OCI-M1 (cell line): ENCODE results near the gene DCLK1.

Experiments
- DNase-seq: peaks from one replicate; lab custom pipeline; 2025; lab: John Stamatoyannopoulos, UW

The DCLK1 gene

DNA sequence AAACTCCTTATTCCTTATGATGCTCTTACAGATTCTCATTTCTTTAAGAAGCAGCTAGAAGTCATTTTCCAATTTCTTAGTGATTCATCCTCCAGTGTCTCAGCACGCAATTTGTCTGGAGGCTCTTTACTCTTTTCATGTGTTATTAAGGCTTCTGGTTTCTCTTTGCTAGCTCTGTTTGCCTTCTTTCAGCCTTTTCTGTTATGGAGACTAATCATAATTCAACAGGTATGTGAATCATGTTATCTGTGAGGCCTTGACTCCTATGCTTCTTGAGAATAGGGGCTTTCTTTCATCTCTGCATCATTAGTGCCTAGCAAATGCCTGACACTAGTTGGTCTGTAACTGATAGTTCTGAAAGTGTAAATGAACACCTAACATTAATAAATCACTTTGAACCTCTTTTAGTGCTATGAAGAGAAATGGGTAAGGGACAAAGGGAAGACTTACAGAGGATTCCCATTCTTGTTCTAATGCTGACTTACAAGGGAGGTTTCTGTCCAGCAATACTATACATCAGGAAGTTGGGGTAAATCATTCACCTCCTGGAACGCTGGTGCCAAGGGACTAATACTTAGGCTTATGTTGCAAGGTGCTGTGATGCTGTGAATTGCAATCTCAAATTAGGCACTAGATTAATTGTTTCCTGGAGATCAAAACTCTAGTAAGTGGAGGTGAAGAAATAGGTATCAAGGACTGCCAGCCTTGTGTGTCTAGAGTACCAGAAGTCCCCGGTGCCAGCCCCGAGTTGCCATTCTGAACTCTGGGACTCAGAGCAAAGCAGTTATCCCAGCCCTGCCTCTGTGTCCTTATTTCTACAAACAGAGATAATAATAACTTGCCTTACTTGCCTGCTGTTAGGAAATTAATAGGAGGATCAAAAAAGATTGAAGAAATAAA, 265.6 kb downstream of the DCLK1 start:
- DNase-seq, result no peak

- DNase-seq, result no peak
Measured at GRCh38 chr13:35860661-35861060, 270.5 kb downstream of the DCLK1 start.

DNA sequence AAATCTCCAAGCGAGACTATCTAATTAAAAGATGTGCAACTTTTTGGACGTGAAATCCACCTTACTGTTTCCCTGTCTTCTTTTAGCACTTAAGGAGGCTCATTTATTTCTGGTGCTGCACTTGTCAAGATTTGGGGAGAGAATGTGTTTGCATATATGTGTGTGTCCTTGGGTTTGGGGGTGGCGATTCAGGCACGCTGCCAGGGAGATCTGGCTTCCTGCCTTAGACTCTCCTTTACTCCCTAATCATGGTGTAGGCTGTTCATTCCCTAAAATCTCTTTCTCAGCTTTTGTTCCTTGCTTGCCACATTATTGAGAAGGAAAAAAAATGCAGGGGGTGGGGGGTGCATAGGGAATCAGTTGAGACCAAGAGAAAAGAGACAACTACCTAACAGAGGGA, 271.2 kb downstream of the DCLK1 start:
- DNase-seq, result no peak

GRCh38 chr13:35858665-35859064, 272.5 kb downstream of the DCLK1 start:
- DNase-seq, result no peak

GRCh38 chr13:35857769-35858168, 273.4 kb downstream of the DCLK1 start:
- DNase-seq, result no peak

- no peak for DNase-seq
Measured at GRCh38 chr13:35856721-35857364, 274.3 kb downstream of the DCLK1 start.

DNA sequence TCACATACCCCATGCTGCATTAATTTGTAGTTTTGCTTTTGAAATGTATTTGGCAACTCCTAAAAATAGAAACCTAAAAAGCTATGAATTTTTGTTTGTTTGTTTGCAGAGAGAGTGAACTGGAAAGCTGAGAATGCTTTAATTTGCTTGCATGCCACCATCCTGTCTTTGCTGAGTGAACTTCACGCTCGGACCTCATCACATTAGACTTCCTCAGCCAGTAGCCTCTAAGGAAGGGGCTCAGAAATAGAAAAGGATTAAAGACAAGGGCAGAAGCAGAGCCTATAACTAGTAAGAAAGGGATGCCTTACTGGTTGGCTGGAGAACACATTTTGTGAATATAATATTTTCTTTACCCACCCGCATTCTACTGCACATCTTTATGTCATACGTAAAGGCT, 275.1 kb downstream of the DCLK1 start:
- DNase-seq, result no peak

DNA sequence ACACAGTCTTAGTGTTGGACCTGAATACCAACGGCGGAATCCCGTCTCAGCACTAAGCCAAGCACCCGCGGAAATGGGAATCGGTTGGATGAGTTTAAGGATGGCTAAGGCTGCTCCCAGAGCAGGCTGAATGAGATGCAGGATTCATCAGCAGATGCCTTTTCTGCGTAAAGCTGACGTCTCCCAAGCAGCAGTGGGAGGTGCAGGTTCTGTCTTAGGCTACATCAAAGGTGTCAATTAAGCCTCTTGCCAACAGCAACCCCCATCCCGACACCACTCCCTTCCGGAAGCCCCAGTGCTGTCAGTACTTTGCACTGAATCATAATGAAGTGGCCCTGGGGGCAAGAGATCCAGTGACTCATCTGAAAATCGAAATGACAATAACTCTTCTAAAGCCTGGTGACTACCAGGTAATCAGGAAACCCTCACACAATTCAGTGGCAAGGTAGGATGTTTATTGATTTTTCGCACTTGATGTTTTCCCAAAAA, 275.6 kb downstream of the DCLK1 start:
- DNase-seq, result no peak

GRCh38 chr13:35854286-35854685, 276.9 kb downstream of the DCLK1 start:
- DNase-seq, result no peak

DNA sequence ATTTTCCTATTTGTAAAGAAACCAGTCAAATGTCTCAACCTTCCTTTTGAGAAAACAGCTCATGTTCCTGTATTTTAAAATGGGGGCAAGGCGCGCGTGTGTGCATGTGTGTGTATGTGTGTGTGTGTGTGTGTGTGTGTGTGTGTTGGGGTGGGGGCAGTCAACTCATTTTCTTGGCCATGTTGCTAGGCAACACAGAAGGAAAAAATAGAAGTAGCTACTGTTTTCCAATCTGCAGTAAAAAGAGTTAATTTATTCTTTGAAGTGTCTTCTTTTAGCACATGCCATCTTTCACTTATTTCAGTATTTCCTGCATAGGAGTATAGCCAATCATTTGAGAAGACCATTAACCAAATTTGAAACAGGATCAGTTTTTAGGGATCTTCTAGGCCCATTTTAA, 279.3 kb downstream of the DCLK1 start:
- no peak for DNase-seq

DNA sequence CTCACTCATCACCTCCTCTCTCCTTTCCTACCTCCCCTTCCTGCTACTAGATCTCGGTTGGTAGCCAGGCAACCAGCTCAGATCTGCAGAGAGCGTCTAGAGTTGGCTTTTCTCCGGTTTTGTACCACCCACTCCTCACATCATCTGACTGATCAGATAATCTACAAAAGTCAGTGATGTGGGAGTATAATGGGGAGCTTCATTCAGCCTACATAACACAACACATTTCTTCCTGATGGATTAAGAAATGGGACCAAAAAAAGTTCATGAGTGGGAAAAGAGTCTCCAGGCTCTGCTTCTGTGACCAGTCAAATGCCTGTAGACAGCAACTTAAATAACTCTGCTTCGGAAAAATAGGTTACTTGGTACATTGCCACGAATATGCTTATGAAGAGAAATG, 279.8 kb downstream of the DCLK1 start:
- DNase-seq, result no peak

DNA sequence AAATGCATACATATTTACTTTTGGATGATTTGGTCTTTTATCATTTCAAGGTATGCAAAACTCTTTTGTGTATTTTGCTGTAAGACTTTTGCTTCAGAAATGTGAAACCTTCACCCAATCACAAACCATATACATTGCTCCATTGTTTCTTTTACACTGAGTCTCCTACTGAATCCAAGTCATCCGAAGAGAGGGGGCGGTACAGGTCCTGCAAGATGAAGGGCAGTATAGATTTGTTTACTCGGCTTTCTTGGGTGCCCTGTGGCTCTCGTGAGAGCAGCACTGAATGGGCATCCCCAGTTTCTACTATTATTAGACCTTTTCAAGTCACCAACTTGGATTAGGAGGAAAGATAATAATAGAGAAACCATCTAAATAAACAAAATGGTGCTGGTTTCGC, 280.6 kb downstream of the DCLK1 start:
- no peak for DNase-seq

DNA sequence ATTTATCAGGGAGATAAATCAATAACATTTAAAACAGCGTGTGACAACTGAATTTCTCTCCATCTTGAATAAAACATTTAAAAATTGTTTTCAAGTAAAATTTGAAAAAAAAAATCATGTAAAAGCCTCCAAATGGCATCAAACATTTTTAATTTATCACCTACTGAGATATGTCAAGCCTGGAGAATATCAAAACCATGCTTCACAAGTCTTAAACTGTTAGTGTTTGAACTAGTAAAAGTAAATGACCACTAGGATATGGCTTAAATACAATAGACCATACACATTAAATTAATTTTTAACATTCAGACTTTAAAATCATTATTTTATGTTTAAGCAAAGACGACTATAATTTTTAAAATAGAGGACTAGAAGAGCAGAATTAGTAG, 281.9 kb downstream of the DCLK1 start:
- no peak for DNase-seq

DNA sequence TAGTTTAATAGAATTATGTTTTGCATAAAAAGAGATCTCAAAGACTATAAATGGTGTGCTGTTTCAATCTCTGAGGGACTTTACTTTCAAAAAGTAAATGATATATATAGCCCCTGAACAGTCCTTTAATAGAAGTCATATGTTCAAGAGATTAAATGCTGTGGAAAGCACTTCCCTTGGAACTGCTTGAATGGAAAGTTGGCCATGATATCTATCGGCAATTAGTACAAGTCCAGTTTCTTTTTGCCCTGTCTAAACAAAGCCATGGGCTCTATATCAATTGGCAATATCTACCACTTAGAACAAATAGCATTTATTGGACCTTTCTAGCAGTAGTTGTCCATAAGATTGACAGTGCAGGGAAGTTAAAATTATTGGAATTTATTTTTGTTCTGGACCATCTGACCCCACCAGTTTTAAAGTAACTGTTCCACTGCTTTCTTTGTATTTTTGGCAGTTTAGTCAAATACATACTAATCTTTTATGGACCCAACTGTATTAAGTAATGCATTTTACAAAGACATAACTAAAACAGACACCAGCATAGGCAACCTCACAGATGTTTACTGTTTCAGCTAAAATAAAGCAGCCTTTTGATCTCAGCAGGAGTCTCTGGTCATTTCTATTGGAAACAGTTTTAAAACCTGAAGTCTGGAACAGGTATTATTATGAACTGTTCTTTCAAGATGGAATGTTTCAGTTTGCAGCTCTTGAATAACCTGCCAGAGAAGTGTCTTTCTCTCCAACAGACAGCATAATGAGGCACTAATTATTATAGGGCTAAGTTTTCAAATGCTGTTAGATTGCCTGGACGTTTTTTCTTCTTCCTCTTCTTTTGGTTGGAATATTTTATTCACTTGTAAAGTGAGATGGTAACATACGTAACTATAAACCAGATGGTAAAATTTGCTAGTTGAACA, 282.6 kb downstream of the DCLK1 start:
- no peak for DNase-seq

DNA sequence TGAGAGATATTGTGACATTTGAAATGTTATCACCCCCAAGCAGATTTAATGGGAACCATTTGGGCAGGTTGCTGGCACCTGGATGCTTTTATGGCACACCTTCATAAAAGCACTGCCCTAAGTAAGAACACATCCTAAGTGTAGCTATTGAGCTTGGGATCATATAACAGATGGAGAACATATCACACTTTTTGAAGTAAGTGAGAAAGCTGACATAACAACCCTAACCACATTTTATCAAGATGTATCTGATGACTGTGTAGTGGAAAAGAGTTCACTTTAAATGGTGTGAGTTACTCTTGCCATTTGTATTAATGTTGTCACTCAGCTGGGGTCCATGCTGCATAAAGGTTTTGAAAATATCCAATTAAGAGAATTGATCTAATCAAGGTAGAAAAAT, 287.9 kb downstream of the DCLK1 start:
- peak; percentile 25 for DNase-seq

- DNase-seq, result no peak
Measured at GRCh38 chr13:35841060-35841521, 290.1 kb downstream of the DCLK1 start.

GRCh38 chr13:35839806-35840205, 291.4 kb downstream of the DCLK1 start:
- no peak for DNase-seq

DNA sequence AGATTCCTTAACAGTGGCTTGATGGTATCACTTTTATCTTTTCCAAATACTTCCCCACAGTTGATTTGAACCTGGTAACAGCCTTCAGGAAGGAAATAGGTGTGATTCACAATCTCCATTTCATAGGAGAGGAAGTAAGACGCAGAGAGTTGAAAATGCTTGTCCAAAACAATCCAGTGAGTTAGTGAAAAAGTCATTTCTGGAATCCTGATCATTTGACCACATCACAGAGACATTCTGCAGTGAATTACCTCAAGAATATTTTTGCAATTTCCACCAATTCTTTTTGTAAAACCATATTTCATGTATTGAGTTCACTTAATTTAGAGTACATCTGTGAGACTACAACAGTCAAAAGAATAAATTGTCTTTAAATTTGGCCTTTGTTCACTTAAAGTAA, 292.8 kb downstream of the DCLK1 start:
- DNase-seq, result no peak

- DNase-seq, result no peak
Measured at GRCh38 chr13:35836446-35836845, 294.7 kb downstream of the DCLK1 start.

GRCh38 chr13:35835989-35836388, 295.2 kb downstream of the DCLK1 start:
- no peak for DNase-seq

- no peak for DNase-seq
Measured at GRCh38 chr13:35833608-35834275, 297.4 kb downstream of the DCLK1 start.

DNA sequence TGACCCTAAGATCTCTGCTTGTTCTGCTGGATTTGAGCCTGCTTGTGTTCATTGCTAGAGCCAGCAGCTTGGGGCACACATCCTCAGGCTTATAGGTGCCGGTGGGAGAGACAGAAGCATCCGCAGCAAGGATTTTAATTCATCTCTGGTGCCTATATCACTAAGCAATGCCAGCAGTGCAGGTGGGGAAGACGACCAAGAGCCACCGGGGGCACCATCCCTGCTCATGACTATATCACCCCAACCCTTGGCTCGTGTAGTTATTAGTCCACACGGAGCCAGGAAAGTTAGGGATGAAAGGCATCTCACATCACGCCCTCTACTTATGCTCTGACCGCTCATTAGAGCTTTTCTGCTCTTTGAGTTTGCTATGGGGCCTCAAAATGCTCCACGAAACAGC, 298.2 kb downstream of the DCLK1 start:
- DNase-seq, result no peak
